ENCODE data around the gene PPP6R3.

The PPP6R3 gene

DNA sequence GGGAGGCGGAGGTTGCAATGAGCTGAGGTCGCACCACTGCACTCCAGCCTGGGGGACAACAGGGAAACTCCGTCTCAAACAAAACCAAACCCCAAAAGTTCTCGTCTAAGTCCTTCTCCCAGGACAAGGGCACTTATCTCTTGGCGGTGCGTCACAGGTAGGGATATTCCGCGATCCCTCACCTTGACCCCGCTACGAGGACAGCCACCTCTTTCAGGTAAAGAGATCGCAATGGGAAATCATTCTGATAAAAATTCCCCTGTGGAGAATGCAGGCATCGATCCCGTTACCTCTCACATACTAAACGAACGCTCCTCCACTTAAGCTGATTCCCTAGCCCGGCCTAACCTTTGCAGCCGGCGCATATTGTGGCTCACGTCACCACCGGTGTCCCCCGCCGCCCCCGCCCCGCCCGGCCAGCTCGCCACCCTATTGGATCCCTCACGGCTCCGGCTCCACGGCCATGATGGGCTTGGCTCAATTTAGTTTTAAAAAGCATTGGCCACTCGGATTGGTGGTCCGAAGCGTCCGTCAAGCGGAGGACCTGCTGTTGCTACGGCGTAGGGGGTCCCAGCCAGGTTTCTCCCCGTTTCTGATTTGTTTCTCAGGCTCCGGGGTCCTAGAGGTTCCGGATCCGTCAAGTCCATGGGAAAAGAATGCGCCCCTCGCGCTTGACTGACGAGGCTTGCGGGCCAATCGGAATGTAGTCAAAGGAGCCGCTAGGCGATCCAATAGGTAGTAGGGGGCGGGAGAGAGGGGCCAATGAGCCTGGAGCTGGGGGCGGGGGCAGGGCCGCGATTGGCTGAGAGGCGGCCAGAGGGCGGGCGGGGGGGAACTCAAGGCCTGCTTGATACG lies 439 bp upstream of the PPP6R3 start:
- peak overlapping the region; percentile 83 for H3K4me3 ChIP-seq (ENCODE audit: low read depth, low read length)
- ChIA-PET POLR2A (interaction anchor here (0.7 to 1.0 kb wide), 2 partner anchors 188 to 203 kb away, joined by 3 read pairs; partner anchors contain the start of gene C11orf24), CTCF (interaction anchor here (1.0 to 1.6 kb wide), 3 partner anchors 12 to 429 kb away, joined by 3 to 4 read pairs (median 3); no protein-coding TSS in a partner anchor)
- peak; percentile 93 for DNase-seq (ENCODE audit: low read depth, low spot score)
- TF ChIP-seq, protein P1, sequence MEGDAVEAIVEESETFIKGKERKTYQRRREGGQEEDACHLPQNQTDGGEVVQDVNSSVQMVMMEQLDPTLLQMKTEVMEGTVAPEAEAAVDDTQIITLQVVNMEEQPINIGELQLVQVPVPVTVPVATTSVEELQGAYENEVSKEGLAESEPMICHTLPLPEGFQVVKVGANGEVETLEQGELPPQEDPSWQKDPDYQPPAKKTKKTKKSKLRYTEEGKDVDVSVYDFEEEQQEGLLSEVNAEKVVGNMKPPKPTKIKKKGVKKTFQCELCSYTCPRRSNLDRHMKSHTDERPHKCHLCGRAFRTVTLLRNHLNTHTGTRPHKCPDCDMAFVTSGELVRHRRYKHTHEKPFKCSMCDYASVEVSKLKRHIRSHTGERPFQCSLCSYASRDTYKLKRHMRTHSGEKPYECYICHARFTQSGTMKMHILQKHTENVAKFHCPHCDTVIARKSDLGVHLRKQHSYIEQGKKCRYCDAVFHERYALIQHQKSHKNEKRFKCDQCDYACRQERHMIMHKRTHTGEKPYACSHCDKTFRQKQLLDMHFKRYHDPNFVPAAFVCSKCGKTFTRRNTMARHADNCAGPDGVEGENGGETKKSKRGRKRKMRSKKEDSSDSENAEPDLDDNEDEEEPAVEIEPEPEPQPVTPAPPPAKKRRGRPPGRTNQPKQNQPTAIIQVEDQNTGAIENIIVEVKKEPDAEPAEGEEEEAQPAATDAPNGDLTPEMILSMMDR (IDR thresholded peaks at IDR 0.05; ENCODE audit: insufficient read depth, low read length, missing control alignments), result no peak

DNA sequence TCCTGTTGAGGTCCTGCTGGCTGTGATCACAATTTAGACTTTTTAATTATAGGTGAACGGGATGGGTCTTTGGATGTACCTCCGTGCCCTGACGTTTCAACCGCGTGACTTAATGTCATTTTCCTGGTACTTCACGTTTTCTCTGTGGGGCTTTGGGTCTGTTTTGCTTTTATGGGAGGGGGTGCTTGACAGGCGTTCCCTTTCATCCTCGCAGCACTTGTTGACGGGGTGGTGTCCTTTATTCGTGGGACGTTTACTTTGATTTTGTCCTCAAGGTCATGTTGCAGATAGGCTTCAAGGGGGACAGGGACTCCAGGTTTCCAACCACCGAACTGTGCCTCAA lies 994 bp downstream of the PPP6R3 start:
- ChIA-PET POLR2A (no interaction called here), CTCF (interaction anchor here (1.0 kb wide), 1 partner anchor 182 kb away, joined by 3 read pairs; no protein-coding TSS in a partner anchor)
- H3K4me3 ChIP-seq (ENCODE audit: low read depth, low read length), result peak overlapping the region; percentile 83
- DNase-seq (ENCODE audit: low read depth, low spot score), result no peak
- TF ChIP-seq, protein P1 (IDR thresholded peaks at IDR 0.05; ENCODE audit: insufficient read depth, low read length, missing control alignments), result no peak

DNA sequence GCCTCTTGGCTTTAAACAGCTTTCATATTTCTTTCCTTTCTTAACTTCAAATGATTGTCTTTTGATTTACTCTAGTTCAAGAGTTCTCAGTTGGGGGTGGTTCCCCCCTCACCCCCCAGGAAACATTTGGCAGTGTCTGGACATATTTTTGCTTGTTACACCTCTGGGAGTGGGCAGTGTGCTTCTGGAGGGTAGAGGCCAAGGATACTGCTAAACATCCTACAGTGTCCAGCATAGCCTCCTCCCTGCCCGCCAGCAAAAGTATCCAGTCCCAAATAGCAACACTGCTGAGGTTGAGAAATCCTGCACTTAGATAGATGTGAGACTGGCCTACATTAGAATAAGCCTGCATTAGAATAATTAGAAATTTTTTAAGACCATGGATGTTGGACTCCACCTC lies 3.2 kb downstream of the PPP6R3 start:
- no peak for DNase-seq (ENCODE audit: low read depth, low spot score)
- ChIA-PET CTCF (no interaction called here), POLR2A (no interaction called here)
- H3K4me3 ChIP-seq (ENCODE audit: low read depth, low read length), result no peak overlapping the region
- TF ChIP-seq, protein P1 (IDR thresholded peaks at IDR 0.05; ENCODE audit: insufficient read depth, low read length, missing control alignments), result no peak

DNA sequence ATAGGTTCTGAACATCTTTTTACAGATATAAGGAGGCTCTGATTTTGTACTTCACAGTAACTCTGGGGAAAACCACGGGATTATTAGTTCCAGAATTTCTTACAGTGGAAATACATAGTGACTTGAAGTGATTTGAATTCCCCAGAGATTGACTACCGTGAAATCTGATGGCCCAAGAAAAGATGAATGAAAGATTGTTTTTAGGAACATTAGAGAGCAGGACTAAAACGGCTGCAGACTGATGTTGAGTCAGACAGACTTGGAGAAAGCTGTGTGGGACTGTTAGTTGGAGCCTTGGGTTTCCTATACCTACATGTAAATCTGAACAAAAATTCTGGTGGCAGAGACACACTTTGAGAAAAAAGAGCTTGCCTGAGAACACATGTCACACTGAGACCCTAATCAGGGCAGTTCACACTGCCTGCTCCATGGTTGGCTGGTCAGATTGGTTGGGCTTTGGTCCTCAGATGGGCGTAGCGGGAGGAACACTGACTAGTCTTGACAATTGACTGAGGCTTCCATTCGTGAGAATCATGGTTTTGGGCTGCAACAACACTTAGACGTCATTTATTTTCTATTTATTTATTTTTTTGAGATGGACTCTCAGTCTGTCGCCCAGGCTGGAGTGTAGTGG lies 6.8 kb downstream of the PPP6R3 start:
- CTCF ChIA-PET, result interaction anchor here (1.0 kb wide), 1 partner anchor 12 kb away, joined by 4 read pairs; no protein-coding TSS in a partner anchor
- POLR2A ChIA-PET, result no interaction called here
- no peak overlapping the region for H3K4me3 ChIP-seq (ENCODE audit: low read depth, low read length)
- DNase-seq (ENCODE audit: low read depth, low spot score), result no peak
- TF ChIP-seq, protein P1 (IDR thresholded peaks at IDR 0.05; ENCODE audit: insufficient read depth, low read length, missing control alignments), result no peak

DNA sequence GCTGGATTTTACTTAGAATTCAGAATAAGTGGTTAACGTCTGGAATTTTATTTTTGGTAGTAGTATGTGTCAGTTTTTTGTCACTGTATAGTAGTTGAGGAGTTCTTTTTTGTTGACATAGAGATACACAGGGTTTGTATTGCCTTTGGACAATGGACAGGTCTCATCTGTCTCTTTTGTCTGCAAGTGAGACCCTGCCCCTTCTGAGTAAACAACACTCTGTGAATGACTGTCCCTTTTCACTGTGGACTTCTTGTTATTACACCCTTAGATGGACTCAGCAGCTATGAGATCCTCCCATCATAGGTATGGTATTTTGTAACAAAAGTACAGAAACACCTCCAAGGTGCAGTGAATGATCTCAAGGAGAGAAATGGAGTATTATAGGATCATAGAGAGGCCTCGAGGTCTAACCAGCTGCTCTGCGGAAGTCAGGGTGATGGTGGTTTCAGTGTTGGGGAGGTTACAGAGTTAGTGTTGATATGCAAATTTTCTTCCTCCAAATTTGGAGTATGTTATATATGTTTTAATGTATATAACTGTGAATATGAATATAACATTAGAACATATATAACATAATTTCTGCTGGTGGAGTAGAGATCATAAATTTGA lies 7.8 kb downstream of the PPP6R3 start:
- ChIA-PET POLR2A (no interaction called here), CTCF (interaction anchor here (1.0 to 1.1 kb wide), 2 partner anchors 11 to 36 kb away, joined by 3 to 4 read pairs; no protein-coding TSS in a partner anchor)
- TF ChIP-seq, protein P1 (IDR thresholded peaks at IDR 0.05; ENCODE audit: insufficient read depth, low read length, missing control alignments), result no peak
- DNase-seq (ENCODE audit: low read depth, low spot score), result no peak
- no peak overlapping the region for H3K4me3 ChIP-seq (ENCODE audit: low read depth, low read length)

DNA sequence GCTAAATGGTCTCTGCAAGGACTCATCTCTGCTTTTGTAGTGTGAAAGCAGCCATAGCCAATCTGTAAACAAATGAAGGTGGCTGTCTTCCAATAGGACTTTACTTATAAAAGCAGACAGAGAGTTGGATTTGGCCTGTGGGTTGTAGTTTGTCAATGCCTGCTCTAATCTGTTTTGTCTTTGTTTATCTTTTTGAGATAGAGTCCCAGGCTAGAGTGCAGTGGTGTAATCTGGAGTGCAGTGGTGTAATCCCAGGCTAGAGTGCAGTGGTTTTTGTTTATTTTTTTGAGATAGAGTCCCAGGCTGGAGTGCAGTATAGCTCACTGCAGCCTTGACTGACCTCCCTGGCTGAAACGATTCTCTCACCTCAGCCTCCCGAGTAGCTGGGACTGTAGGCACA lies 8.6 kb downstream of the PPP6R3 start:
- DNase-seq (ENCODE audit: low read depth, low spot score), result no peak
- ChIA-PET CTCF (interaction anchor here (1.1 kb wide), 1 partner anchor 35 kb away, joined by 3 read pairs; no protein-coding TSS in a partner anchor), POLR2A (no interaction called here)
- TF ChIP-seq, protein P1 (IDR thresholded peaks at IDR 0.05; ENCODE audit: insufficient read depth, low read length, missing control alignments), result no peak
- no peak overlapping the region for H3K4me3 ChIP-seq (ENCODE audit: low read depth, low read length)
